ENCODE results near the gene CDC42BPA. TPM values are rescaled to one million over a fixed set of nuclear protein-coding genes. Genes with fewer than 3 reads are reported as not detected.

The CDC42BPA gene
- polyA plus RNA-seq, 1 donor (not counting 4 experiments of a cell fraction or from before 2014, with no cell fraction given): 9.2 TPM

- H3K36me3 ChIP-seq (ENCODE audit: control insufficient read depth in 2 of 2, extremely low read depth in 1 of 2, insufficient read depth in 2 of 2, low read length in 2 of 2): no peaks in the 10 kb centered on the region
- no peak overlapping the region for H2AFZ ChIP-seq (ENCODE audit: control insufficient read depth, low read length)
- no peaks in the 10 kb centered on the region for H4K20me1 ChIP-seq (ENCODE audit: control insufficient read depth, extremely low read depth, insufficient read depth, low read length)
- no peak for DNase-seq (ENCODE audit: low read depth, low spot score)
- dilution Hi-C loops (cut with MboI; ENCODE audit: extremely low pct_ligation_motif_present, low sequenced_read_pairs): no loop called here
- H3K79me2 ChIP-seq (ENCODE audit: control insufficient read depth, insufficient read depth, low read length): no peaks in the 10 kb centered on the region
- TF ChIP-seq EZH2 (IDR thresholded peaks at IDR 0.05; ENCODE audit: low read length) (no peak), CTCF (optimal IDR thresholded peaks at IDR 0.05 in 1 of 3, IDR thresholded peaks at IDR 0.05 in 1 of 3, conservative IDR thresholded peaks at IDR 0.05 in 1 of 3; ENCODE audit: extremely low read depth in 1 of 3, insufficient read depth in 2 of 3, low read length in 3 of 3) (no peak)
- no peak overlapping the region for H3K9ac ChIP-seq (ENCODE audit: control insufficient read depth, extremely low read depth, insufficient read depth, low read length)
- no peaks in the 10 kb centered on the region for H3K9me3 ChIP-seq (ENCODE audit: control insufficient read depth, low read depth, low read length)
- H3K4me2 ChIP-seq (ENCODE audit: control insufficient read depth, extremely low read depth, insufficient read depth, low read depth, low read length): no peak overlapping the region
- H3K27me3 ChIP-seq (ENCODE audit: control insufficient read depth, extremely low read depth, insufficient read depth, low read length): no peaks in the 10 kb centered on the region
- no peak overlapping the region for H3K4me3 ChIP-seq (ENCODE audit: control insufficient read depth in 2 of 3, extremely low read depth in 1 of 3, insufficient read depth in 2 of 3, low read depth in 1 of 3, low read length in 3 of 3)
- H3K9me1 ChIP-seq (ENCODE audit: control insufficient read depth, extremely low read depth, insufficient read depth, low read length): no peaks in the 10 kb centered on the region
- H3K4me1 ChIP-seq (ENCODE audit: control insufficient read depth, extremely low read depth, insufficient read depth, low read length): no peaks in the 10 kb centered on the region
- no peak for FAIRE-seq
- no peak overlapping the region for H3K27ac ChIP-seq (ENCODE audit: control insufficient read depth, insufficient read depth, low read length)
These were observed 368.9 kb downstream of the CDC42BPA start for GRCh38 chr1:226949401-226949800.

- H4K20me1 ChIP-seq (ENCODE audit: control insufficient read depth, extremely low read depth, insufficient read depth, low read length): no peaks in the 10 kb centered on the region
- DNase-seq (ENCODE audit: low read depth, low spot score): no peak
- no peak overlapping the region for H3K27ac ChIP-seq (ENCODE audit: control insufficient read depth, insufficient read depth, low read length)
- TF ChIP-seq EZH2 (IDR thresholded peaks at IDR 0.05; ENCODE audit: low read length) (no peak), CTCF (optimal IDR thresholded peaks at IDR 0.05 in 1 of 3, IDR thresholded peaks at IDR 0.05 in 1 of 3, conservative IDR thresholded peaks at IDR 0.05 in 1 of 3; ENCODE audit: extremely low read depth in 1 of 3, insufficient read depth in 2 of 3, low read length in 3 of 3) (no peak)
- peaks cover 2% of the 10 kb centered on the region for H3K27me3 ChIP-seq (ENCODE audit: control insufficient read depth, extremely low read depth, insufficient read depth, low read length)
- H3K9me1 ChIP-seq (ENCODE audit: control insufficient read depth, extremely low read depth, insufficient read depth, low read length): no peaks in the 10 kb centered on the region
- H3K9me3 ChIP-seq (ENCODE audit: control insufficient read depth, low read depth, low read length): no peaks in the 10 kb centered on the region
- H2AFZ ChIP-seq (ENCODE audit: control insufficient read depth, low read length): no peak overlapping the region
- H3K4me3 ChIP-seq (ENCODE audit: control insufficient read depth in 2 of 3, extremely low read depth in 1 of 3, insufficient read depth in 2 of 3, low read depth in 1 of 3, low read length in 3 of 3): no peak overlapping the region
- no peak overlapping the region for H3K4me2 ChIP-seq (ENCODE audit: control insufficient read depth, extremely low read depth, insufficient read depth, low read depth, low read length)
- no peak overlapping the region for H3K9ac ChIP-seq (ENCODE audit: control insufficient read depth, extremely low read depth, insufficient read depth, low read length)
- H3K4me1 ChIP-seq (ENCODE audit: control insufficient read depth, extremely low read depth, insufficient read depth, low read length): no peaks in the 10 kb centered on the region
- dilution Hi-C loops (cut with MboI; ENCODE audit: extremely low pct_ligation_motif_present, low sequenced_read_pairs): no loop called here
- FAIRE-seq: no peak
- H3K36me3 ChIP-seq (ENCODE audit: control insufficient read depth in 2 of 2, extremely low read depth in 1 of 2, insufficient read depth in 2 of 2, low read length in 2 of 2): no peaks in the 10 kb centered on the region
- H3K79me2 ChIP-seq (ENCODE audit: control insufficient read depth, insufficient read depth, low read length): no peaks in the 10 kb centered on the region
These were observed 369.3 kb downstream of the CDC42BPA start for GRCh38 chr1:226948996-226949395.
